ENCODE measurements around the gene ACTC1. TPM values are rescaled to one million over a fixed set of nuclear protein-coding genes. Genes with fewer than 3 reads are reported as not detected.
"Not testable (repeated sequence)": the region's sequence is repeated elsewhere in the genome, so short reads cannot be mapped to it uniquely, and the experiment has no call there.

Gene ACTC1
- total RNA-seq: not detected in 2 replicates

GRCh38 chr15:34795267-34796081 is at the start of gene ACTC1:
ACTC1 (minus strand) TSS chr15:34795549; CDS start chr15:34794808, 741 bp downstream.
- no peak for DNase-seq (ENCODE audit: extremely low read depth, low read depth, low spot score)

GRCh38 chr15:34841262-34841725 is 45.9 kb upstream of the ACTC1 start:
- DNase-seq (ENCODE audit: extremely low read depth, low read depth, low spot score): no peak

- DNase-seq (ENCODE audit: extremely low read depth, low read depth, low spot score): no peak
These were observed 42.9 kb upstream of the ACTC1 start for GRCh38 chr15:34838282-34838681.

- no peak for DNase-seq (ENCODE audit: extremely low read depth, low read depth, low spot score)
These were observed 42.1 kb upstream of the ACTC1 start for GRCh38 chr15:34837246-34838016.

- no peak for DNase-seq (ENCODE audit: extremely low read depth, low read depth, low spot score)
These were observed 33.0 kb upstream of the ACTC1 start for GRCh38 chr15:34828145-34828911.

- DNase-seq (ENCODE audit: extremely low read depth, low read depth, low spot score): no peak
These were observed 26.5 kb upstream of the ACTC1 start for GRCh38 chr15:34821831-34822230.

GRCh38 chr15:34820110-34820509 is 24.8 kb upstream of the ACTC1 start:
- no peak for DNase-seq (ENCODE audit: extremely low read depth, low read depth, low spot score)

- no peak for DNase-seq (ENCODE audit: extremely low read depth, low read depth, low spot score)
These were observed 23.2 kb upstream of the ACTC1 start for GRCh38 chr15:34818526-34818925.

GRCh38 chr15:34815836-34816235 is 20.5 kb upstream of the ACTC1 start:
- DNase-seq (ENCODE audit: extremely low read depth, low read depth, low spot score): no peak

- no peak for DNase-seq (ENCODE audit: extremely low read depth, low read depth, low spot score)
These were observed 18.3 kb upstream of the ACTC1 start for GRCh38 chr15:34813446-34814190.

- DNase-seq (ENCODE audit: extremely low read depth, low read depth, low spot score): not testable (repeated sequence)
These were observed 17.6 kb upstream of the ACTC1 start for GRCh38 chr15:34812868-34813365.

- DNase-seq (ENCODE audit: extremely low read depth, low read depth, low spot score): no peak
These were observed 17.0 kb upstream of the ACTC1 start for GRCh38 chr15:34812369-34812768.

- peak; percentile 2 for DNase-seq (ENCODE audit: extremely low read depth, low read depth, low spot score)
These were observed 15.2 kb upstream of the ACTC1 start for GRCh38 chr15:34810443-34811129.

GRCh38 chr15:34809186-34809585 is 13.8 kb upstream of the ACTC1 start:
- no peak for DNase-seq (ENCODE audit: extremely low read depth, low read depth, low spot score)

- no peak for DNase-seq (ENCODE audit: extremely low read depth, low read depth, low spot score)
These were observed 12.7 kb upstream of the ACTC1 start for GRCh38 chr15:34808016-34808415.

GRCh38 chr15:34807241-34807640 is 11.9 kb upstream of the ACTC1 start:
- DNase-seq (ENCODE audit: extremely low read depth, low read depth, low spot score): not testable (repeated sequence)

GRCh38 chr15:34804776-34805175 is 9.4 kb upstream of the ACTC1 start:
- DNase-seq (ENCODE audit: extremely low read depth, low read depth, low spot score): no peak

- DNase-seq (ENCODE audit: extremely low read depth, low read depth, low spot score): no peak
These were observed 8.8 kb upstream of the ACTC1 start for GRCh38 chr15:34804113-34804512.
